ENCODE data around the gene UQCRC1.

UQCRC1 gene

DNA sequence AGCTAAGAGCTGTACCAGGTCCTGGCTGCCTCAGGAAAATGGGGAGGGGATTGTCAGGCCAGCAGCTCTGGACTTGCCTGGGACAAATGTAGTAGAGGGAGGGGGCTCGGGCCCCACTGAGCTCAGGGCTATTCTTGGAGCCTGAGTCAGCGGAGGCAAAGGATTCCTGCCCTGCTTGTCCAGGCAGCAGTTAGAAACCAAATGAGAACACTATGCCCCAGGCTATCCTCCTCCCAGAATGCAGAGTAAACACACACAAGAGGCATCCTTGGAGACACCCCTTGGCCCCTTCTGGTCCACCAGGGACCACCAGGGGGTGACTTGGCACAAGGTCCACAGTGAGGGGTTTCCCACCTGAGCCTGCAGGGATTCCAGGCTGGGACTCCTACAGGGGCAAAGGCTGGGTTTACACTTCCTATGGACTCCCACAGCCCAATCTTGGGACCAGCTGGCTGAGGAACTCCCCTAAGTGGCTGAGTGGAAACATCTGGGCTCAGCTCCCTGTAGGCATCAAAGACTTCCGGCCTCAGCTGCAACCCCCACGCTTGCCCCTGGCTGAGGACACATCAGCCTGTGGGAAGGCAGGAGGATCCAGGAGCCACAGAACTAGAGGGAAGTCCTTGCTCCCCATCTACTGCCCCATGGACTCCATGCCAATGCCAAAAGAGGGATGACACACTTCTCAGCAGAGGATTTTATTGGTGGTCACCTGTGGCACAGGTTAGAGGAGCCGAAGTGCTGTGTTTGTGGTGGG lies 10.9 kb downstream of the UQCRC1 start:
- no peak for DNase-seq (ENCODE audit: low read depth)

DNA sequence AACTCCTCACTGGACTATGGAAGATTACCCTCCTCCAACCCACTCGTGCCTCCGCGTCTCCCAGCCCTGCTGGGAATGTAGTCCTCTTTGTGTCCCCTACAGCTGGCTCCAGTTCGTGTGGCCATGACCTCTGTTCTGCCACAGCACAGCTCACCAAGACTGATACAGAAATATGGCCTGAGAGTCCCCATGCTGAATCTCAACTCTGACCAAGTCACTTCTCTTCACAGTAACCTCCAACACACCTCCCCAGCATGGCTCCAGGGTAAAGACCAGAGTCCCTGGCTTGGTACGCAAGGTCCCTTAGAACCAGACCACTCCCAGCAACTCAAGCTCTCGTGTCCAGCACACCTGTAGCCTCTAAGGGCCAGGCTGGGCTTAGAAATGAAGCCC lies 12.0 kb downstream of the UQCRC1 start:
- no peak for DNase-seq (ENCODE audit: low read depth)

DNA sequence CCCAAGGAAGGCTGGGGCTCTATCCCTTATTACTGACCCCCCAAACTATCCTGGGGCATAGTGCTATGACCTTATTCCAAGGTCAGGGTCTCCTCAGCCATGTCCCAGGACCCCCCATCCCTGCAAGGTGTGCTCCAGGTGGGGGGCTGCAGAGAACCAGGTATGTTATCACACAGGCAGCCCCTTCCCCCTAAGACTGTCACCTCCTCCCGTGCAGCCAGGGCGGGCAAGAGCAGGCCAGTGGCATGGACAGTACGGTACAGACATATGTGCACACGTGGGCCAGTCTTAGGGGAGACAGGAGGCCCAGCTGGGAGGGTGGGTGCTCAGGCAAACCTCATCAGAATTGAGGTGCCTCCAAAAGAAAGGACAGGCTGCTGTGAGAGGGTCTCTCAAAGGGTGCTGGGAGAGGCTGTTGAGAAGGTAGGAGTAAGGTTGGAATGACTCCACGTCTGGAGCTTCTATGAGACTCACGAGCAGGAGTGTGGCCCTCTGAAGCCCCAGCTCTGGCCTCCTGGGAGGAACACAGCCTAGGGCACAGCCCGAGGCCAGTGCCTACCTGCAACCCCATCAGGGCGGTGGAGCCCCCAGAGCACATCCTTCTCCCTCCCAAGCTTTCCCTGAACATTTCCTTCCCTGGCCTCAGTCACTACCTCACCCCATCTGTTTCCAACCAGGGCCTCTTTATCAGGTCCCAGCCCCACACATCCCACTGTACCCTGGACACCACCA lies 12.6 kb downstream of the UQCRC1 start:
- no peak for DNase-seq (ENCODE audit: low read depth)

DNA sequence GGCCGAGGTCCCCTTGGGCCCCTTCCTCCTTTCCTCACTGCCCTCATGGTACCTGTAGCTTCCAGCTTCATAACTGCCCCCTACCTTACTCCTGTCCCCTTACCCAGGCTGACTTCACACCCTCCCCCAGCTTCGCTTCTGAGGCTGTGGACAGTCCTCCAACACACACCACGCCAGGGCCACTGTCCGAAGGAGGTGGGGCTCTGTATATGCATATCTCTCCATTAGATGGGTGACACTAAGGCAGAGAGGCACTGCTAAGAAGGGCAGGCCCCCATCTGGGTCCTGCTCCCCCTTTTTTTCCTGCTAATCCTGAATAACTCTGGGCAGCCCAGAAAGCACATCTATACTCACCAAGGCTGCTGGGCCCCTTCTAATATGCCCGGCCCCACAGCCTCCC lies 13.3 kb downstream of the UQCRC1 start:
- no peak for DNase-seq (ENCODE audit: low read depth)

DNA sequence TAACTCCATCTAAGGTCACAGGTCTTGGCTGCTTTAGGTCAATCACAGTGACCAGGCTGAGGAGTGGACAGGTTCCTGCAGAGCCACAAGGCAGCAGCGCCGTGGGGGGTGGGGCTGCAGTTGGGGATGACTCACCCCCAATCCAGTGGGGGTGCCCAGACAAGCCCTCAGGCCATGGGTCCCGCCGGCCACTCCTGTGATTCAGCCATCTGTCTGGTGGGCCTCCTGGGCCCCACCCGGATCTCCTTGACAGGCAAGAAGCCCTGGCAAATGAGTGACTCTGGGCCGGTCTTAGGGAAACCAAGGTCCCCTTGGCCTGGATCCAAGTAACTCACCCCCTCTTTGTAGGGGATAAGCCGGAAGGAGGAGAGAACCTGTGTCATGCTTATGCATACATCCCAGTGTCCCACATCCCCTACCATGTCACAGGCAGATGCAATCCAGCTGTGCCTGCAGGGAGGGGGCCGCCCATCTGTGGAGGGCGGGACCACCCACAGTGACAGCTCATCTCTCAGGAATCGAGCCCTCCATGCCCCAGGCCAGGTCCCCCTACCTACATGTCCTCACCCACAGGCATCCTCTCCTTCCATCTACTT lies 13.8 kb downstream of the UQCRC1 start:
- no peak for DNase-seq (ENCODE audit: low read depth)

DNA sequence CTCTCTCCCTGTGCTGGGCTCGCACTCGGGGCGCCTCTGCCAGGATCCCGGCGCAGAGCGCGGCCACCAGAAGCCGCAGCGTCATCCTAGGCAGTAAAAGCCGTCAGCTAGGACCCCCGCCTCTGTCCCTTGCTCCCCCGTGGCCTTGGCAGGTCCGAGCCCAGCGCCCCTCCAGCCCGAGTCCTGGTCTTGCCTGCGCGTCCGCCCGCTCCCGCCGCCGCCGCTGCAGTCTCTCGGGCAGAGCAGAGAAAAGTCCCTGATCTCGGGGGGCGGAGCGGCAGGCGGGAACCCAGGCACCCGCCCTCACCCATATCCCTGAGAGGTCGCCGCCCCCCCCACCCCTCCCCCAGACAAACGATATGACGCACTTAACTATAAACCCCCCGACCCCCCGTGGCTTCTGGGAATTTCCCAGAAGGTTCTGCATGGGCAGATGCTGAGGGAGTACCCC lies 14.3 kb downstream of the UQCRC1 start, which contains the start of gene COL7A1:
COL7A1 (minus strand) TSS at position 255 of the 451 bp plus-strand sequence; CDS start at position 85, 170 bp downstream.
- DNase-seq (ENCODE audit: low read depth) = no peak

DNA sequence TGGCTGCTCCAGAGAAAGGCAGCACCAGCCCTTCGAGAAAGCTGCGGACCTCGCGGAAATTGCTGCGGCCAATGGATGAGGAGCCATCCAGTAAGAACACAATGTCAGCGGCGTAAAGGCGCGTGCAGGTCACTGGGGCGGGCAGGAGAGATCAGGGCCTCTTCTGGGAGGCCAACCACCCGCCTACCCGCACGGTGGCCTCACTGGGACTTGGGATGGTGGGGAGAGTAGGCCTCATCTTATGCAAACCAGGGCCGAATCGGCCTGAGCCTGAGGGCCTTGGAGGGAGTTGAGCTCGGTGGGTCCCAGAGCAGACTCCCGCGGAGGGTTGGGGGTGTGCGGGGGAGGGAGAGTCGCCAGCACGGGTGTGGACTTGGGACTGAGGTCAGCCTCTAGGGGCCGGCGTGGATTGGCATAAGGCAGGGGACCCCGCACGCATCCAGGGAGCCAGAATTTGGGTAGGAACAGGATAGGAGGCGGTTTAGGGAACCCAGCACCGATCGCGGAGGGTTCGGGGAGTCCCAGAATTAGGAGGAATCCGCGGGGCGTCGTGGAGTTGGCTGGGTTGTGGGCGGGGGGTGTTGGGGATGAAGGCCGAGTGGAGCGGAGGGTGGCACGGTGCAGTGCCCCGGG lies 14.9 kb downstream of the UQCRC1 start:
- DNase-seq (ENCODE audit: low read depth) = no peak

DNA sequence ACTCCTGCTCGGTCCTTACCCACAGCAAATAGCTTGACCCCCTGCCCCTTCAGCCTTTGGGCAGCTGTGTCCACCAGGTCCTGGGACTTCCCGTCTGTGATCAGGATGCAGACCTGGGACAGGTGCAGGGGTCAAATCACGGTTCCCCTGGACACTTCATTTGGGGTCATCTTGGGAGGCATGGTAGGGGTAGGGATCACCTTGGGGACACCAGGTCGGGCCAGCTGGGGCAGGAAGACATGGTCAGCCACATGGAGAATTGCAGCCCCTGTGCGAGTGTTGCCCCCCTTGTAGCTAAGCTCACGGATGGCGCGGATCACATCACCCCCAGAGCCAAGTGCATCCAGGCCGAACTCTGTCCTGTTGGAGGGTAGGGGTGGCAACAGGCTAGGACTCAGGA lies 16.1 kb downstream of the UQCRC1 start:
- DNase-seq (ENCODE audit: low read depth) = no peak

DNA sequence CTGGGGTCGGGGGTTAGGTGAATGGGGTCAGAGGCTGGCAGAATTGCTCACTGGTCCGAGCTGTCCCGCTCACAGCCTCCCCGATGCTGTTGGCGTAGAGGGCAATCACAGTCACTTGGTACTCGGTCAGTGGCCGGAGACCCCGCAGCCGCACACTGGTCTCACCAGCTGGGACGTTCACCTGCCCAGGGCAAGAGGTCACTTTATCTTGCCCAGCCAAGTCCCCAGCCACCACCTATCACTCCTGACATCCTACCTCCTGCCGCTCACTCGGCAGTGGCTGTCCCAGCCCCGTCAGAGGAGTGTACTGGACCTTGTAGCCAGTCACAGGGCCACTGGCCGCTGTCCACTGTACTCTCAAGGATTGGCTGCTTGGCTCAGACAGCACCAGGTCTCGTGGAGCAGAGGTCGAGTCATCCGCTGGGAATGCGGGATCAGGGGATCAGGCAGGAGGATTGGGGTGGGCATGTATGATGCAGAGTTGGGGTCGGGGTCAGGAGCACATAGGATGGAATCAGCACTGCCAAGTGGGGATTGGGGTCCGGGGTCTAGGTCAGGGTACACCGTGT lies 16.8 kb downstream of the UQCRC1 start:
- DNase-seq (ENCODE audit: low read depth) = no peak

DNA sequence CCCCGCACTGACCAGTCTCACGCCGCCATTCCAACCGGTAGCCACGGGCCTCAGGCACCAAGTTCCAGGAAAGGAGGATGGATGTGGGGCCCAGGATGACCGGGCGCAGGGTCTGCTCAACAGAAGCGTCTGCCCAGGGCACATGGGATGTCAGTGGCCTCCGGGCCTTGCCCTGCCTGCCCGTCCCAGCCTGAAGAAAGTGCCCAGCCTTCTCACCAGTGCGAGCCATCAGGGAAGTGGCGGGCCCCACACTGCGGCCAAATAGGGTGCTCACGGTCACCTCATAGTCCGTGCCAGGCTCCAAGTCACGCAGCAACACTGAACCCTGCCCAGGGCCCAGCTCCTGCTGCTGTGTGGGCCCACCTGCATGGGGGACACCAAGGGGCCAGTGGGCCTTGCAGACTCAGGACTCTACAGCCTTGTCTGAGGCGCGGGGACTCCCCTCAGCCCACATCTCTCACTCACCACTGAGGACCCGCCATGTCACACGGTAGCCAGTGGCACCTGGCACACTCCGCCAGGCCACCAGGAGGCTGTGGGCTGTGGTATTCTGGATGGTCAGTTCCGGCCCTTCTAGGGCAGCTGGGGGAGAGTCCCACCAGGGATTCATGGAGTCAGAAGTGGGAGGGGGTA lies 17.4 kb downstream of the UQCRC1 start:
- DNase-seq (ENCODE audit: low read depth) = no peak

DNA sequence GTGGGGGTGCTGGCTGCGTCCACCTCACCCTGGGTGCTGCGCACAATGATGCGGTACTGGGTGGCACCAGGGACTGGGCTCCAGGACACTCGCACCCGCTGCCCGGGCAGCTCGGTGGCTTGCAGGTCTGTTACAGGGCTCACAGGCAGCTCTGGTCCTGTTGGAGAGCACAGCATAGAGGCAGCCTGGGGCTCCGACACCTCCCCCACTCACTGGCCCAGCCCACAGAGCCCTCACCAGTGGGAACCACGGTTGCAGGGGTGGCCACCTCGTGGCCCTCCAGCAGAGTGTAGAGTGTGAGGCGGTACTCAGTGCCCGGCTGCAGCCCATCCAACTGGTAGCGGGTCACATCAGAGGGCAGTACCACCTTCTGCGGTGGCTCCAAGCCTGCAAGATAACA lies 18.0 kb downstream of the UQCRC1 start:
- DNase-seq (ENCODE audit: low read depth) = no peak

DNA sequence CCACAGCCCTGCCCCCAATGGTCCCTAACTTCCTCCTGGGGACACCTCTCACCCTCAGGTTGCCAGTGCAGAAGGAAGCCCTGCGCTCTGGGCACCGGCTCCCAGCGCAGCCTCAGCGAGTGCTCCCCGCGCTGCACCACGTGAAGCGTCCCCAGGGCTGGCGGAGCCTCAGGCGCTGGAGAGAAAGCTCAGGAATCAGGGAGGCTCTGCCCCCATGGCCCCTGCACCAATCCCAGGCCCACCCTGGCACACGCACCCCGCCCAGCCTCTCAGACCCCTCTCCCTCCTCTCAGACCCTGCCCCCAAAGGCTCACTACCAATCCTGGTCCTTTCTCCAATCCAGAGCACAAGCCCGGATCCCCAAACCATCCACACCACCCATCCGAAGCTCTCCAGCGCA lies 21.2 kb downstream of the UQCRC1 start:
- no peak for DNase-seq (ENCODE audit: low read depth)

DNA sequence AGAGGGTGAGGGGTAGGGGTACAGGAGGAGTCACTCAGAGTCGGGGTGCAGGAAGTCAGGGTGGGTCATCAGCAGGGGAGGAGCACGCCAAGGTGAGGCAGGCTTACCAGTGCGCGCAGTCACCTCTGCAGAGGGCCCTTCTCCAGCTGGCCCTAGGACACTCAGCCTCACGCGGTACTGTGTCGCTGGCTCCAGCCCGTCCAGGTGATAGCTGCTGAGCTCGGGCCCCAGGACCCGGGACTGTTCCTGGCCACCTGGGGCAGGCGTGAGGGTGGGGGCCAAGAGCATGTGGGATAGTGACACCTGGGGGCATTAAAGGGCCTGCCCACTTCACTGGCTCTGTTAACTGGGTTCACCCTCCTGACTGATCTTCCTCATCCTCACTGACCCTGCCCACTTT lies 21.8 kb downstream of the UQCRC1 start:
- no peak for DNase-seq (ENCODE audit: low read depth)

DNA sequence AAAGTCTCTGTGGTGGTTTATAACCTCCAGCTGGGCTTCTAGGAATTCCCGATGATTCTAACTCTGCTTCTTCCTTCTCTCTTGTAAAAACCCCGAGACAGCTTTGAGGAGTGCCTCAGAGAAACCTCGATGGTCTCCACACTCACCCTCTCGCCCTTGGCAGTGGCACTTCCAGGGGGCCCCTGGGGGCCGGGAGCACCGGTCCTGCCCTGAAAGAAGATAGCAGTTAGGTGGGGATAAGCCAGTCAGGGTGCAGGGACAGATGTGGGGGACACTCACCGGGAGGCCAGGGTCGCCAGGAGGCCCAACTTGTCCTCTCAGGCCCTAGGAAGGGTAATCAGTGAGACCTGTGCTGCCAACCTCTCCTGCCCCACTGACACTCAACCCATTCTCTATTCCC lies 24.0 kb downstream of the UQCRC1 start:
- DNase-seq (ENCODE audit: low read depth) = no peak

DNA sequence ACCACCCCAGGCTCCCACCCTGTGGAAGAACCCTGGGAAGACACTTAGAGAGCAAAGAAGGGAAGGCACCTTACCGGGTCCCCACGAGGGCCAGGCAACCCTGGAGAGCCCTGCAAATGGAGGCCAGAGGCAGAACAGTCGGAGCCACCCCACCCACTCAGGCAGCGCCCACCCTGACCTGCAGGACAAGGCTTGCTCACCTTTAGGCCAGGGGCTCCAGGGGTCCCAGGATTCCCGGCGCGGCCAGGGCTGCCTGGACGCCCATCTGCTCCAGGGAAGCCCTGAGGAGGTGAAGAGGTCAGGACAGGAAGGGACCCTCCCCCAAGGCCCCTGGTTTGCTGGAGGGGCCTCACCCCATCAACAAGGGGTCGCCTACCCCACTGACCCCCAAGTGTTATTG lies 24.6 kb downstream of the UQCRC1 start:
- no peak for DNase-seq (ENCODE audit: low read depth)

DNA sequence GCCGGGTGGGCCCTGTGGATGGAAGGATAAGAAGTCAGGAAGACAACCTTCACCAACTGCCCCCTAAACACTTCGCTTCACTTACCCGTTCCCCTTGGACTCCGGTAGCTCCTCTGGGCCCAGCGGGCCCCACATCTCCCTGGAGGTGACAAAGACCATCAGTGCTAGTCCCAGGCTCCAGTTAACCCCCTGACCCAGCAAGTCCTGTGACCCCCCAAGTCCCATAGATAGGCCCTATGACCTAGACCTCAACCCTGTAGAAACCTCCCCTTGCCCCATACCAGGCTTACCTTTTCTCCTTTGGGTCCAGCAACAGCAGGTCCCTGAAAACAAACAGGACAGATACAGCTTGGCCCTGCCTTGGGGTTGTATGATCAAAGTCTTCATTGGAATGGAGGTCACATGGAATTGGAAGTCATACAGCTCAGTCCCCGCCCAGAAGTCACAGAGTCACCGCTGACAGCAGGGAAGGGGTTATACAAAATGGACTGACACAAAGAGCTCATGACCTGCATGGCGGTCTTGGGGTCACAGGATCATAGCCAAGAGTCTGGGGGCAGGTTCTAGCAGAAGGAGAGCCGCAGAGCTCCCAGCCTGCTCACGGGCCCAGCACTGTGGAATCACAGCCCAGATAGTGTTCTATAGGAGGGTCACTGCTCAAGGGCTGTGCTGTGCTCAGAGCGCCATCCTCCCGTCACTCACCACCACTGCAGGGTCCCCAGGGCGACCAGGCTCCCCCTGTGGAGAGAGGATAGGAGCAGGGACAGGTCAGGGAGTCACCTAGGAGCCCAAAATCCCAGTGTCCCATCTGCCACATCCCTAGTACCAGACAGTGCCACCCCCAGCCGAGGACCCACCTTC lies 27.6 kb downstream of the UQCRC1 start:
- DNase-seq (ENCODE audit: low read depth) = no peak

DNA sequence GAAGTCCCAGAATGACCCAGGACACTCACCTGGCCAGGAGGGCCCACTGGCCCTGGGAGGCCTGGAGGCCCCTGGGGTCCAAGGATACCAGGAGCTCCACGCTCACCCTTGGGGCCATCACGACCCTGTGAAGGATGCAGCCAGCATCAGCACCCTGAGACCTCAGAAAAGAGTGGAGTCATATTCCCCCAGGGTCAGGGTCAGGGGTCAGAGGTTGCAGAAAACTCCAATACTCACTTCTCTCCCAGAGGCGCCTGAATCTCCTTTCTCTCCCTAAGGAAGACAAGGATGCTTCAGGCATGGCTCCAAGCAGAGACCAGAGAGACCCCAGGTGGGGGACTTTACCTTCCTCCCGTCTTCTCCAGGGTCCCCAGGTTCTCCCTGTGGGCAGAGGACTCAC lies 32.8 kb downstream of the UQCRC1 start:
- no peak for DNase-seq (ENCODE audit: low read depth)

DNA sequence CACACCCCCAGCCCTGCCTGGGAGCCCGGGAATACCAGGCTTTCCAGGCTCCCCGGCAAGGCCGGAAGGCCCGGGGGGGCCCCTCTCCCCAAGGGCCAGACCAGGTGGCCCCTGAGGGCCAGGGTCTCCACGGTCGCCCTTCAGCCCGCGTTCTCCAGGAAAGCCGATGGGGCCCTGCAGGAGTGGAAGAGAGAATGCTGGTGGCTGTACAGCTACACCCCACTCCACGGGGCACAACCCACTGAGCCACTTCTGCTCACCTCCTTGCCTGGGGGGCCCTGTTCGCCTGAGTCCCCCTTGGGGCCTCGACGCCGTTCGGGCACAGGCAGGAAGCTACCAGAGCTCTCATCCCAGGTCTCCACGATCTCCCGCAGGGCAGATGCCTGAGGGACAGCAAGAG lies 34.1 kb downstream of the UQCRC1 start:
- no peak for DNase-seq (ENCODE audit: low read depth)

DNA sequence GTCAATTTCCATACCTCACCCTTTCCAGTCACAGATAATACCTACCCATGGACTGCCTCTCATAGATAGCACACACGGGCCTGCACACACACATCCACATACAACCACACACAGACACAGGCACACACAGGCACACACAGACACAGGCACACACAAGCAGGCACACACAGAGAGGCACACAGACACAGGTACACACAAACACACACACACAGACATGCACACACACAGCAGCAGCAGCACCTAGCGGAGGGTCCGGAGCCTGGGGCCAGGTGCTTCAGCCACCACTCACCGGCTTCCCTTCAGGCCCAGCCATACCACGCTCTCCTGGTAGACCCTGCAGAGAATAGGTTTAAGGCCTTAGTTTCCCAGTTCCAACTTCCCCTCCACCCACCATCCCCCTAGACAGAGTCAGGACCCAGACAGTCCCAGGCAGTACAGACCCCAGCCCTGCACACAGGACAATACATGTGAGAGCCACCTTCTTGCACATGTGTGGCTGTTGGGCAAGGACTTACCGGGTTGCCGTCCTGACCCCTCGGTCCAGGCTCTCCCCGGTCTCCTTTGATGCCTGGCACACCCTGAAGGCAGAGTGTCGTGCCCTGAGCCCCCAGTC lies 35.4 kb downstream of the UQCRC1 start:
- DNase-seq (ENCODE audit: low read depth) = no peak

DNA sequence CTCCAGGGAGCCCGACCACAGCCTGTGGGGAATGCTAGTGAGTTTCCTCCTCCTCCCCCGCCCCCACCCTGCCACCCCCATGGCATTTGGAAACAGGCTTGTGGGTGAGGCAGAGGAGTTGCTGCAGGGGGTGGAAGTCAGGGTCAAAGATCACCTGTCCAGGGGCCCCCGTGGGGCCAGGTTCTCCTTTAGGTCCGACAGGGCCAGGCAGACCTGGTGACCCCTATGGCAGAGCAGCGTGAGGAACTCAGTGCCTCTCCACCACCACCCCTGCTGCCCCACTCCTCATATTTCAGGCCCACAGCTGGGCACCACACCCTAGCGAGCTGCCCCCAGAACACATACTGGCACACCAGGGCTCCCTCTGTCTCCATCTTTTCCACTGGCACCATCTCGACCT lies 36.9 kb downstream of the UQCRC1 start:
- no peak for DNase-seq (ENCODE audit: low read depth)
